ENCODE data around the gene PKIB.
"Not testable (repeated sequence)": the region's sequence is repeated elsewhere in the genome, so short reads cannot be mapped to it uniquely, and the experiment has no call there.

PKIB gene

GRCh38 chr6:122736163-122736562 lies 126.0 kb downstream of the PKIB start:
- Histone ChIP-seq H3K9ac (ENCODE audit: low read length) (no peak overlapping the region), H3K4me1 (ENCODE audit: low read length) (peaks cover 6% of the 10 kb centered on the region), H3K79me2 (ENCODE audit: low read length) (no peaks in the 10 kb centered on the region), H3K27ac (ENCODE audit: low read length) (no peak overlapping the region), H3K27me3 (ENCODE audit: low read depth, low read length) (no peaks in the 10 kb centered on the region; the same call in 1 of the 2 replicates), H3K36me3 (replicated peaks; ENCODE audit: low read depth, low read length) (no peaks in the 10 kb centered on the region), H3K4me2 (ENCODE audit: low read length) (no peak overlapping the region), H3K4me3 (ENCODE audit: low read length) (no peak overlapping the region), H4K20me1 (ENCODE audit: insufficient read depth, low read length) (no peaks in the 10 kb centered on the region), H3K9me3 (ENCODE audit: insufficient read depth, low read length) (no peaks in the 10 kb centered on the region), H2AFZ (ENCODE audit: low read depth, low read length) (no peak overlapping the region)
- TF ChIP-seq EZH2phosphoT487 (IDR thresholded peaks at IDR 0.05; ENCODE audit: low read depth), result no peak
- TF ChIP-seq, protein P1, sequence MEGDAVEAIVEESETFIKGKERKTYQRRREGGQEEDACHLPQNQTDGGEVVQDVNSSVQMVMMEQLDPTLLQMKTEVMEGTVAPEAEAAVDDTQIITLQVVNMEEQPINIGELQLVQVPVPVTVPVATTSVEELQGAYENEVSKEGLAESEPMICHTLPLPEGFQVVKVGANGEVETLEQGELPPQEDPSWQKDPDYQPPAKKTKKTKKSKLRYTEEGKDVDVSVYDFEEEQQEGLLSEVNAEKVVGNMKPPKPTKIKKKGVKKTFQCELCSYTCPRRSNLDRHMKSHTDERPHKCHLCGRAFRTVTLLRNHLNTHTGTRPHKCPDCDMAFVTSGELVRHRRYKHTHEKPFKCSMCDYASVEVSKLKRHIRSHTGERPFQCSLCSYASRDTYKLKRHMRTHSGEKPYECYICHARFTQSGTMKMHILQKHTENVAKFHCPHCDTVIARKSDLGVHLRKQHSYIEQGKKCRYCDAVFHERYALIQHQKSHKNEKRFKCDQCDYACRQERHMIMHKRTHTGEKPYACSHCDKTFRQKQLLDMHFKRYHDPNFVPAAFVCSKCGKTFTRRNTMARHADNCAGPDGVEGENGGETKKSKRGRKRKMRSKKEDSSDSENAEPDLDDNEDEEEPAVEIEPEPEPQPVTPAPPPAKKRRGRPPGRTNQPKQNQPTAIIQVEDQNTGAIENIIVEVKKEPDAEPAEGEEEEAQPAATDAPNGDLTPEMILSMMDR (IDR thresholded peaks at IDR 0.05; ENCODE audit: low read depth, low read length), result no peak

GRCh38 chr6:122736616-122737015 lies 126.4 kb downstream of the PKIB start:
- H3K4me3 ChIP-seq (ENCODE audit: low read length), result no peak overlapping the region
- no peaks in the 10 kb centered on the region for H4K20me1 ChIP-seq (ENCODE audit: insufficient read depth, low read length)
- no peak for TF ChIP-seq EZH2phosphoT487 (IDR thresholded peaks at IDR 0.05; ENCODE audit: low read depth)
- TF ChIP-seq, protein P1 (IDR thresholded peaks at IDR 0.05; ENCODE audit: low read depth, low read length), result no peak
- H3K27me3 ChIP-seq (ENCODE audit: low read depth, low read length), result no peaks in the 10 kb centered on the region; the same call in 1 of the 2 replicates
- H2AFZ ChIP-seq (ENCODE audit: low read depth, low read length), result no peak overlapping the region
- no peak overlapping the region for H3K4me2 ChIP-seq (ENCODE audit: low read length)
- peaks cover 6% of the 10 kb centered on the region for H3K4me1 ChIP-seq (ENCODE audit: low read length)
- no peaks in the 10 kb centered on the region for H3K79me2 ChIP-seq (ENCODE audit: low read length)
- H3K36me3 ChIP-seq (replicated peaks; ENCODE audit: low read depth, low read length), result no peaks in the 10 kb centered on the region
- no peaks in the 10 kb centered on the region for H3K9me3 ChIP-seq (ENCODE audit: insufficient read depth, low read length)
- no peak overlapping the region for H3K9ac ChIP-seq (ENCODE audit: low read length)
- H3K27ac ChIP-seq (ENCODE audit: low read length), result no peak overlapping the region

DNA sequence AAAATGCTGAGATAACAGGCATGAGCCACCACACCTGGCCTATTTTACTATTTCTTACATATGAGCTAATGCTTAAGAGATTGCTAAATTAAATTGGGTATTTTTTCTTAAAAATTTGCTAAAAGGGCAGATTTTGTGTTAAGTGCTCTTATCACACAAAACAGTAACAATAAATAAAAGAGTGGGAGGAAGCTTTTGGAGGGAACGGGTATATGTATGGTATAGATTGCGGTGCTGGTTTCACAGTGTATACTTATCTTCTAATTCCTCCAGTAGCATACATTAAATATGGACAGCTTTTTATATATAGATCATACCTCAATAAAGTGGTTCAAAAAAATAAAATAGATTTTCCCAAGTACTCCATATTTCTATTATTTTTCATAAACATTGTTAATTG lies 129.9 kb downstream of the PKIB start:
- no peaks in the 10 kb centered on the region for H3K79me2 ChIP-seq (ENCODE audit: low read length)
- no peaks in the 10 kb centered on the region for H4K20me1 ChIP-seq (ENCODE audit: insufficient read depth, low read length)

DNA sequence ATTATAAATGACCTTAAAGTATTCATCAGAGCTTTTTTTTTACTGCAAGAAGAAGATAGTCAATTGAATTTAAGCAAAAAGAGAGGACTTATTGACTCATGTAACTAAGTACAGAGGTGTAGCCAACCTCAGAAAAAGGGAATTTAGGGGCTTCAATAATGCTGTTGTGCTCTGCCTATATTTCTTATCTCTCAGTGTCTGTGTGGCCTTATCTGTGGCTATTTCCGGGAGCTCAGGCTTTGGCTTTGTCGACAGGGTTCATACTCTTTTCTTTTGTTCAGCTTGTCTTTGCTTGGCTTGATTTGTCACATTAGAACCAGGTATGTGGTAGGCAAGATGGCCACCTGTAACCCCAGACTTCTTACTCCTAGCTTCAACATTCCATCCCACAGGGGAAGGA lies 130.7 kb downstream of the PKIB start:
- Histone ChIP-seq H3K4me3 (ENCODE audit: low read length) (no peak overlapping the region), H3K27me3 (ENCODE audit: low read depth, low read length) (no peaks in the 10 kb centered on the region), H3K9ac (ENCODE audit: low read length) (no peak overlapping the region), H3K4me2 (ENCODE audit: low read length) (no peak overlapping the region), H3K79me2 (ENCODE audit: low read length) (no peaks in the 10 kb centered on the region), H3K4me1 (ENCODE audit: low read length) (no peaks in the 10 kb centered on the region), H3K9me3 (ENCODE audit: insufficient read depth, low read length) (no peaks in the 10 kb centered on the region), H3K27ac (ENCODE audit: low read length) (no peak overlapping the region), H3K36me3 (replicated peaks; ENCODE audit: low read depth, low read length) (no peaks in the 10 kb centered on the region), H2AFZ (ENCODE audit: low read depth, low read length) (no peak overlapping the region), H4K20me1 (ENCODE audit: insufficient read depth, low read length) (no peaks in the 10 kb centered on the region)
- TF ChIP-seq EZH2phosphoT487 (IDR thresholded peaks at IDR 0.05; ENCODE audit: low read depth), result no peak

More for the DNA sequence above, 129.9 kb downstream of the PKIB start:
- Histone ChIP-seq H3K9ac (ENCODE audit: low read length) (no peak overlapping the region), H3K9me3 (ENCODE audit: insufficient read depth, low read length) (no peaks in the 10 kb centered on the region), H3K4me1 (ENCODE audit: low read length) (no peaks in the 10 kb centered on the region), H3K27me3 (ENCODE audit: low read depth, low read length) (no peaks in the 10 kb centered on the region), H3K36me3 (replicated peaks; ENCODE audit: low read depth, low read length) (no peaks in the 10 kb centered on the region), H3K27ac (ENCODE audit: low read length) (no peak overlapping the region), H3K4me2 (ENCODE audit: low read length) (no peak overlapping the region), H2AFZ (ENCODE audit: low read depth, low read length) (no peak overlapping the region), H3K4me3 (ENCODE audit: low read length) (no peak overlapping the region)
- TF ChIP-seq EZH2phosphoT487 (IDR thresholded peaks at IDR 0.05; ENCODE audit: low read depth), result no peak
- TF ChIP-seq, protein P1 (IDR thresholded peaks at IDR 0.05; ENCODE audit: low read depth, low read length), result no peak

DNA sequence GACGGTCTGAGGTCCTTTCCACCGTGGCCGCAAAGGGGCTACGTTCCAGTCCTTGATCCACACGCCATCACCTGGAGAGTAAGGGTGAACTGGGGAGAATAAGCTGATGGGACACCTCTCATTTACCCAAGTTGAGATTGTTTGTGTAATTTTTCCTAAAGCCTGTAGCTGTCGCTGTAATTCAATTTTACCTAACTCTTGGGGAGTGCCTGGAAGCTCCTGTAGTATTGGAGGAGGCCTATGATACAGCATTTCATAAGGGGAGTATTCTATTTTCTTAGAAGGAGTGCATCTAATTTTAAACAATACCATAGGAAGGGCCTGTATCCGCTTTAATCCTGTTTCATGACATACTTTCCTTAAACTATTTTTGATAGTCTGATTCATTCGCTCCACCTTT lies 134.0 kb downstream of the PKIB start:
- not testable (repeated sequence) for H3K4me3 ChIP-seq (ENCODE audit: low read length); H3K79me2 ChIP-seq (ENCODE audit: low read length); H2AFZ ChIP-seq (ENCODE audit: low read depth, low read length); H3K4me1 ChIP-seq (ENCODE audit: low read length); H3K36me3 ChIP-seq (replicated peaks; ENCODE audit: low read depth, low read length); H3K9me3 ChIP-seq (ENCODE audit: insufficient read depth, low read length); H3K27me3 ChIP-seq (ENCODE audit: low read depth, low read length); H3K9ac ChIP-seq (ENCODE audit: low read length); H4K20me1 ChIP-seq (ENCODE audit: insufficient read depth, low read length); H3K27ac ChIP-seq (ENCODE audit: low read length)
- H3K4me2 ChIP-seq (ENCODE audit: low read length), result peak overlapping the region; percentile 20; the same call in 1 of the 2 replicates
- TF ChIP-seq, protein P1 (IDR thresholded peaks at IDR 0.05; ENCODE audit: low read depth, low read length), result peak; percentile 34

GRCh38 chr6:122744856-122745255 lies 134.7 kb downstream of the PKIB start:
- not testable (repeated sequence) for H2AFZ ChIP-seq (ENCODE audit: low read depth, low read length); H3K27me3 ChIP-seq (ENCODE audit: low read depth, low read length); H3K9me3 ChIP-seq (ENCODE audit: insufficient read depth, low read length); H3K36me3 ChIP-seq (replicated peaks; ENCODE audit: low read depth, low read length); H3K4me3 ChIP-seq (ENCODE audit: low read length); H3K9ac ChIP-seq (ENCODE audit: low read length); H3K79me2 ChIP-seq (ENCODE audit: low read length); H3K4me2 ChIP-seq (ENCODE audit: low read length); H4K20me1 ChIP-seq (ENCODE audit: insufficient read depth, low read length); H3K4me1 ChIP-seq (ENCODE audit: low read length); H3K27ac ChIP-seq (ENCODE audit: low read length)
